Smooth muscle cell (in vitro differentiated cells): ENCODE measurements around the gene LPP. TPM values are rescaled to one million over a fixed set of nuclear protein-coding genes. Genes with fewer than 3 reads are reported as not detected.

Source experiments
- DNase-seq: peaks from one replicate; lab custom pipeline; 2025; ENCODE audit not compliant: unreplicated experiment; lab: John Stamatoyannopoulos, UW
- H2AFZ ChIP-seq: fragments of 200-600 bp; sonication (generic); 2 replicates; pipeline ENCODE4 v1.6.0; 2016; ENCODE audit warnings: antibody characterized with exemption, low read depth, mild to moderate bottlenecking
- H3F3A ChIP-seq: fragments of 200-600 bp; sonication (generic); 2 replicates; pipeline ENCODE4 v1.6.0; 2017; ENCODE audit warnings: antibody characterized with exemption, low read depth
- H3K27ac ChIP-seq: fragments of 200-600 bp; sonication (generic); 2 replicates; pipeline ENCODE4 v1.5.1; 2016; ENCODE audit warnings: low read depth, mild to moderate bottlenecking
- H3K27me3 ChIP-seq: fragments of 200-600 bp; sonication (generic); 2 replicates; pipeline ENCODE4 v1.6.1; 2016; ENCODE audit warnings: low read depth, mild to moderate bottlenecking
- H3K36me3 ChIP-seq: fragments of 200-600 bp; sonication (generic); 2 replicates; pipeline ENCODE4 v1.5.1; 2016; ENCODE audit warnings: low read depth
- H3K4me1 ChIP-seq: fragments of 200-600 bp; sonication (generic); 2 replicates; pipeline ENCODE4 v1.5.1; 2016; ENCODE audit warnings: low read depth
- H3K4me2 ChIP-seq: fragments of 200-600 bp; sonication (generic); 2 replicates; pipeline ENCODE4 v1.6.0; 2016; ENCODE audit warnings: mild to moderate bottlenecking
- H3K4me3 ChIP-seq: fragments of 200-600 bp; sonication (generic); 2 replicates; pipeline ENCODE4 v1.5.1; 2016; ENCODE audit warnings: mild to moderate bottlenecking
- H3K79me2 ChIP-seq: fragments of 200-600 bp; sonication (generic); 2 replicates; pipeline ENCODE4 v1.6.0; 2016; ENCODE audit warnings: low read depth, mild to moderate bottlenecking
- H3K9ac ChIP-seq: fragments of 200-600 bp; sonication (generic); 2 replicates; pipeline ENCODE4 v1.6.0; 2016; ENCODE audit warnings: low read depth
- H3K9me3 ChIP-seq: fragments of 200-600 bp; sonication (generic); replicated peaks from 2 replicates; pipeline ENCODE4 v1.5.1; 2016; ENCODE audit warnings: low read depth
- H4K20me1 ChIP-seq: fragments of 200-600 bp; sonication (generic); 2 replicates; pipeline ENCODE4 v1.6.0; 2016; ENCODE audit warnings: low read depth
- CTCF ChIP-seq: fragments of 200-600 bp; sonication (generic); IDR thresholded peaks from 2 replicates; pipeline ENCODE4 v1.5.1; 2017; ENCODE audit warnings: borderline replicate concordance, mild to moderate bottlenecking, antibody characterized with exemption; ENCODE audit not compliant: insufficient read depth, poor library complexity, severe bottlenecking
- WGBS: methylation state at CpG from one replicate; pipeline ENCODE4 v1.1.7; 2016; ENCODE audit warnings: low lambda C conversion rate; 5-methylcytosine and 5-hydroxymethylcytosine counted together
- polyA plus RNA-seq: library from polyadenylated mRNA; unstranded; fragments of >200 nt; fragmentation: Nextera tagmentation; extraction: Ambion mirVana; gene quantifications from 2 replicates; pipeline ENCODE4 v1.2.1, GENCODE V29; 2016
- total RNA-seq: library from RNA; depleted of rRNA; stranded (reverse); fragments of >200 nt; gene quantifications from 2 replicates; pipeline ENCODE4 v1.2.3, GENCODE V29; 2014

The LPP gene
- total and polyA plus RNA-seq, 2 experiments from 2014 or later, result 42.3 to 128 TPM

- Histone ChIP-seq H3K4me3 (no peak overlapping the region), H2AFZ (no peak overlapping the region), H3K9ac (no peak overlapping the region), H3F3A (peaks cover 6% of the 10 kb centered on the region), H3K79me2 (peaks cover 96% of the 10 kb centered on the region), H3K36me3 (no peaks in the 10 kb centered on the region), H4K20me1 (peaks cover 53% of the 10 kb centered on the region), H3K27me3 (no peaks in the 10 kb centered on the region), H3K9me3 (no peaks in the 10 kb centered on the region), H3K4me2 (no peak overlapping the region), H3K4me1 (peaks cover 26% of the 10 kb centered on the region), H3K27ac (no peak overlapping the region)
- WGBS, result 32% methylated on average over 1 of the region's 1 CpG
- TF ChIP-seq CTCF, result no peak
- no peak for DNase-seq
Observed at GRCh38 chr3:188304501-188304900, 150.5 kb downstream of the LPP start.

GRCh38 chr3:188305220-188305619, 151.3 kb downstream of the LPP start:
- 95% methylated on average over 2 of the region's 2 CpGs for WGBS
- H4K20me1 ChIP-seq, result peaks cover 55% of the 10 kb centered on the region
- TF ChIP-seq CTCF, result no peak

GRCh38 chr3:188306435-188307005, 152.6 kb downstream of the LPP start:
- TF ChIP-seq CTCF, result no peak

More at GRCh38 chr3:188305220-188305619, 151.3 kb downstream of the LPP start:
- no peak for DNase-seq
- Histone ChIP-seq H3K4me1 (peaks cover 19% of the 10 kb centered on the region), H3F3A (no peaks in the 10 kb centered on the region), H3K4me2 (no peak overlapping the region), H3K36me3 (no peaks in the 10 kb centered on the region), H3K9me3 (no peaks in the 10 kb centered on the region), H3K9ac (no peak overlapping the region), H3K4me3 (no peak overlapping the region), H3K27ac (no peak overlapping the region), H2AFZ (no peak overlapping the region), H3K27me3 (no peaks in the 10 kb centered on the region), H3K79me2 (peaks cover 93% of the 10 kb centered on the region)

GRCh38 chr3:188309437-188310269, 155.7 kb downstream of the LPP start:
- no peaks in the 10 kb centered on the region for H3K4me1 ChIP-seq
- H3K27ac ChIP-seq, result no peak overlapping the region
- no peak overlapping the region for H2AFZ ChIP-seq
- no peak overlapping the region for H3K4me3 ChIP-seq
- H4K20me1 ChIP-seq, result peaks cover 52% of the 10 kb centered on the region
- H3F3A ChIP-seq, result no peaks in the 10 kb centered on the region
- H3K9me3 ChIP-seq, result no peaks in the 10 kb centered on the region
- no peak for DNase-seq
- WGBS, result 89% methylated on average over 6 of the region's 6 CpGs
- H3K4me2 ChIP-seq, result no peak overlapping the region
- H3K36me3 ChIP-seq, result no peaks in the 10 kb centered on the region
- H3K27me3 ChIP-seq, result no peaks in the 10 kb centered on the region
- H3K79me2 ChIP-seq, result peaks cover 92% of the 10 kb centered on the region
- H3K9ac ChIP-seq, result no peak overlapping the region
- no peak for TF ChIP-seq CTCF

More at GRCh38 chr3:188306435-188307005, 152.6 kb downstream of the LPP start:
- Histone ChIP-seq H3K27ac (no peak overlapping the region), H3K9ac (no peak overlapping the region), H3K36me3 (no peaks in the 10 kb centered on the region), H3K4me3 (no peak overlapping the region), H3K4me1 (peaks cover 8% of the 10 kb centered on the region), H3K4me2 (no peak overlapping the region), H3K27me3 (no peaks in the 10 kb centered on the region), H3K79me2 (peaks cover 93% of the 10 kb centered on the region), H3K9me3 (no peaks in the 10 kb centered on the region), H4K20me1 (peaks cover 57% of the 10 kb centered on the region), H2AFZ (no peak overlapping the region), H3F3A (no peaks in the 10 kb centered on the region)
- 92% methylated on average over 8 of the region's 8 CpGs for WGBS
- DNase-seq, result no peak
